Activated naive CD4-positive, alpha-beta T cell treated with anti-CD3 and anti-CD28 coated beads, Interleukin-2, amount 50 U/mL, for 72 hours (primary cell): ENCODE data around the gene MICAL3. TPM values are rescaled to one million over a fixed set of nuclear protein-coding genes. Genes with fewer than 3 reads are reported as not detected.

ENCODE experiments used
- ATAC-seq, 2 donors: fragments of 150-1000 bp; cut with Tn5 transposase; 2 replicates each; pipeline ENCODE4 v1.10.0; 2021; ENCODE audit warnings: mild to moderate bottlenecking in 2 of 2, moderate library complexity in 2 of 2
- DNase-seq, 2 donors: peaks; one replicate each; pipeline ENCODE4 v3.0.0; 2021 to 2022; ENCODE audit warnings: low spot score in 2 of 2
- H3K27ac Mint-ChIP-seq, 2 donors: one replicate each; pipeline ENCODE4 v1.8.0; 2022; ENCODE audit warnings: mild to moderate bottlenecking in 2 of 2, mixed read lengths in 2 of 2
- H3K36me3 Mint-ChIP-seq, 2 donors: one replicate each; pipeline ENCODE4 v1.8.0; 2022; ENCODE audit warnings: mixed read lengths in 2 of 2
- H3K9me3 Mint-ChIP-seq, 2 donors: one replicate each; pipeline ENCODE4 v1.8.0; 2022; ENCODE audit warnings: mixed read lengths in 2 of 2
- total RNA-seq, 2 donors: library from RNA; stranded (reverse); gene quantifications; one replicate each; pipeline ENCODE4 v1.2.3, GENCODE V29; 2022

The MICAL3 gene
- total RNA-seq, 2 donors from 2014 or later: 19.5 to 30.2 TPM

DNA sequence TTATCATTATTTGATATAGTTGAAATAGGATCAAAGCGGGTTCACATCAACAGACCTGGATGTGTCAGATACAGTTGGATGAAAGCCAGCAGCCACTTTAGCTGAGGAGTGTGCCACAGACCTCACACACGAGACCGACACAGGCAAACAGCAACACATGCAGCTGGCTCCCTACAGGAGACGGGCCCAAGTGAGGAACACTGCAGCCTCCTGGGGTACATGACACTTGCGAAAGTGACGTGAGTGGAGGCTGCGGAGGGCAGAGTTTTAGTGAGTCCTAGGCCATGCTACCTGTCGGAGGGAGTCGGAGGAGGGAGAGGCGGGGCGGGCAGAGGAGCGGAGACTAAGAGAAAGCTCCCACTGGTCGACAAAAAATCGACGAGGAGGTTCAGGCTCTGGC is 149.2 kb downstream of the MICAL3 start:
- DNase-seq: no peak
- no peaks in the 10 kb centered on the region for H3K36me3 Mint-ChIP-seq
- H3K27ac Mint-ChIP-seq: no peak overlapping the region
- no peak for ATAC-seq
- no peaks in the 10 kb centered on the region for H3K9me3 Mint-ChIP-seq

DNA sequence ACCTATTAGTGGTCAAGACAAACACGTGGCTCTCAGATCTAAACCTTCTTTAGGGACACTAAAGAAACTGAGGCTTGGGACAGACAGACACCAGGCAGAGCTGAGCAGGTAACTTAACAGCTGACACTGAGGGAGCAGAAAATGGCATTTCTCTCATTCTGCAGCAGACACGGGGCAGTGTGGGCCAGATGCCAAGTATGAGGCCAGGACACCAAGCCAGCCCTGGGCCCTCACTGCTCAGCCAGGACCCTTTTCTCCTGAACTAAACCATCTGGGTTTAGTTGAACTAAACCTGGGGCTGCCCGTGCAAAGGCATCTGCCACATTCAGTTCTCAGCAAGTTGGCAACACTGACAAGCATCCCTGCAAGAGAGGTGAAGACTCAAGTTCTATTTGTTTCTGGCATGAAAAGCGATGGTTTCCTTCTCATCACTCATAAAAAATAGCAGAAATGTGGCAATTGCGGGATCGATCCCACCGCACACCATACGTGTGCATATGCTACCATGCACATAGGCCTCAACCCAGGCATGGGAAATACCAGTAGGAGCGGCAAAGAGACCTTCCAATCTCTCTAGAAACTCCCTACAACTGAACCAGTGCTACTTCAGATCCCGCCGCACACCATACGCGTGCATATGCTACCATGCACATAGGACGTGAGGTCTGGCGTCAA is 150.0 kb downstream of the MICAL3 start:
- ATAC-seq (no peak), DNase-seq (no peak)
- no peak overlapping the region for H3K27ac Mint-ChIP-seq
- no peaks in the 10 kb centered on the region for H3K9me3 Mint-ChIP-seq
- H3K36me3 Mint-ChIP-seq: no peaks in the 10 kb centered on the region

- Mint-ChIP-seq H3K36me3 (no peaks in the 10 kb centered on the region), H3K9me3 (no peaks in the 10 kb centered on the region), H3K27ac (peak overlapping the region in 1 of 2 donors; percentile 50)
- DNase-seq: no peak
- no peak for ATAC-seq
Observed at GRCh38 chr22:17873804-17874203, 150.6 kb downstream of the MICAL3 start.

DNA sequence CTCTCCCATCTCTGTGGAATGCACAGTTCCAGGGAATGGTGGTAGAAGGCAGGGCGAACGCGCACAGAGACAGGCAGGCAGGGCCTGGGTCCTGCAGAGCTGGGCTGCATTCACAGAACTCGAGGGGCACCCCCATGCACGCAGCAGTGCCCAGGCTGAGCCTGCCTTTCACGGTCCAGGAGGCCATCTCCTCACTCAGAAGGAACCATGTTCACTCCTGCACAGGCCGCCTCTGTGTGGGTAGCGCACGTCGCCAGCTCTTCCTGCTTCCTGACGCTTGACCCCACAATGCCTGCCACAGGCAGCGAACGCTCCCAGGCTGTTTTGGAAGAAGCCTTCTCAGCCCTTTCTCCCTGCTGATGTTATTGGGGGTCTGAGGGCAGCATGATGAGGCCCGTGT is 151.2 kb downstream of the MICAL3 start:
- no peak for ATAC-seq
- Mint-ChIP-seq H3K27ac (no peak overlapping the region), H3K9me3 (no peaks in the 10 kb centered on the region), H3K36me3 (no peaks in the 10 kb centered on the region)
- no peak for DNase-seq

GRCh38 chr22:17872471-17872870 is 151.9 kb downstream of the MICAL3 start:
- H3K27ac Mint-ChIP-seq: no peak overlapping the region
- H3K9me3 Mint-ChIP-seq: no peaks in the 10 kb centered on the region
- ATAC-seq: peak in 1 of 2 donors; percentile 30
- no peaks in the 10 kb centered on the region for H3K36me3 Mint-ChIP-seq
- no peak for DNase-seq

- Mint-ChIP-seq H3K27ac (no peak overlapping the region), H3K36me3 (no peaks in the 10 kb centered on the region), H3K9me3 (no peaks in the 10 kb centered on the region)
- ATAC-seq (no peak), DNase-seq (no peak)
Observed at GRCh38 chr22:17871726-17872458, 152.5 kb downstream of the MICAL3 start.

DNA sequence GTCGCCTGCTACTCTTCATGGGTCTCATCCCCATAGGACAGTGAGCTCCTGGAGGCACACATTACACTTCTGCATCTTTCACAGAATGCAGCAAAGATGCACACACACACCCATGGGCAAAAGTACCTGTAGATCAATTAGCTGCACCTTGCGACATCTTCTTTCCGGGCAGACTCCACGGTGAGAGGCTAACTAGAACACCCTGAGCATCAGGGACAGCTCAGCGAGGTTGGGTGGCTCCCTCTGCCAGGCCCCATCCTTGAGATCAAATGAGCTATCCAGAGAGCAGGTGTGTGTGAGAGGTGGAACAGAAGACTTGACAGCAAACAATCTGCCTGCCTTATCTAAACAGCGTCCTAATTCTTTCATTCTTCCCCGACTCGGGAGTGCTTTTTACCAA is 154.0 kb downstream of the MICAL3 start:
- ATAC-seq (no peak), DNase-seq (no peak)
- Mint-ChIP-seq H3K27ac (peak overlapping the region in 1 of 2 donors; percentile 57), H3K36me3 (no peaks in the 10 kb centered on the region), H3K9me3 (no peaks in the 10 kb centered on the region)

- Mint-ChIP-seq H3K9me3 (no peaks in the 10 kb centered on the region), H3K36me3 (no peaks in the 10 kb centered on the region), H3K27ac (no peak overlapping the region)
- no peak for ATAC-seq
- no peak for DNase-seq
Observed at GRCh38 chr22:17869285-17870096, 154.9 kb downstream of the MICAL3 start.

- no peak overlapping the region for H3K27ac Mint-ChIP-seq
- ATAC-seq: no peak
- no peaks in the 10 kb centered on the region for H3K36me3 Mint-ChIP-seq
- DNase-seq: no peak
- H3K9me3 Mint-ChIP-seq: no peaks in the 10 kb centered on the region
Observed at GRCh38 chr22:17868771-17869170, 155.6 kb downstream of the MICAL3 start.

GRCh38 chr22:17867160-17867785 is 157.1 kb downstream of the MICAL3 start:
- no peaks in the 10 kb centered on the region for H3K36me3 Mint-ChIP-seq
- no peak overlapping the region for H3K27ac Mint-ChIP-seq
- ATAC-seq (no peak), DNase-seq (no peak)
- H3K9me3 Mint-ChIP-seq: no peaks in the 10 kb centered on the region

GRCh38 chr22:17866621-17867020 is 157.7 kb downstream of the MICAL3 start:
- DNase-seq (no peak), ATAC-seq (no peak)
- H3K9me3 Mint-ChIP-seq: no peaks in the 10 kb centered on the region
- no peak overlapping the region for H3K27ac Mint-ChIP-seq
- H3K36me3 Mint-ChIP-seq: no peaks in the 10 kb centered on the region

GRCh38 chr22:17866127-17866526 is 158.2 kb downstream of the MICAL3 start:
- ATAC-seq: no peak
- Mint-ChIP-seq H3K27ac (peak overlapping the region in 1 of 2 donors; percentile 12), H3K9me3 (no peaks in the 10 kb centered on the region), H3K36me3 (no peaks in the 10 kb centered on the region)
- no peak for DNase-seq

- no peaks in the 10 kb centered on the region for H3K9me3 Mint-ChIP-seq
- H3K27ac Mint-ChIP-seq: no peak overlapping the region
- ATAC-seq (no peak), DNase-seq (no peak)
- no peaks in the 10 kb centered on the region for H3K36me3 Mint-ChIP-seq
Observed at GRCh38 chr22:17865183-17866055, 158.9 kb downstream of the MICAL3 start.

DNA sequence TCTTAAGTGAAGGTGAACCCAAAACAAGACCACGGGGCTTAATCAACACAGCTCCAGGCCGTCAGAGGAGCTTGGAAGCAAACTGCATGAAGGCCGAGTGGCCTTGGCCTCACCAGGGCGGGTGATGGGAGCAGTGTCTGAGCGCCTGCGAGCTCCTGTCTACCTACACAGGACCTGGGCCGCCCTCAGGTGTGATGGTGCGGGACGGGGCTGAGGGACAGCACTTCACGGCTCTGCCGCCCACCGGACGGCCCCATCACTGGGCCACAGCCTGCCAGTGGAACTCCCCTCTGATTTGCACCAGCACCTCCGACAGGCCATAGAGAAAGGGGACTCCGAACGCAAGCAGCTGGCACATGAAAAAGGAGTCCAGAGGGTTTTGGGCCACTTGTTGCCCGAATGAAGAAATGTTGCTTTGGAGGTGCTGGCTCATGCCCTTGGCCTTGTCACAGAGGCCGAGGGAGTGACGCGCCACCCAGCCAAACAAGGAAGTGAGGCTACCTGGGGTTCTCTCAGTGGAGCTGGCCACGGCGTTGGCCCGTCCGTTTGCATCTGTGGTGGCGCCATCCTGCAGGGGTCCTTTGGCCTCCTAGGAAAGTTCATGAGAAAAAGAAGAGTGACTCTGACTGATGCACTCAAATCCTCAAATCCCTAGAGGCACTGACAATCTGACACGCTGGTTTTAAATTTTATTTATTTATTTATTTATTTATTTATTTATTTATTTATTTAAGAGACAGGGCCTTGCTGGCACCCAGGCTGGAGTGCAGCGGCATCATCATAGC is 159.8 kb downstream of the MICAL3 start:
- ATAC-seq: no peak
- H3K27ac Mint-ChIP-seq: no peak overlapping the region
- H3K36me3 Mint-ChIP-seq: no peaks in the 10 kb centered on the region

GRCh38 chr22:17862646-17863181 is 161.6 kb downstream of the MICAL3 start:
- no peaks in the 10 kb centered on the region for H3K9me3 Mint-ChIP-seq
- peak in 1 of 2 donors; percentile 45 for ATAC-seq
- H3K27ac Mint-ChIP-seq: no peak overlapping the region
- no peak for DNase-seq
- no peaks in the 10 kb centered on the region for H3K36me3 Mint-ChIP-seq

More for the DNA sequence above, 159.8 kb downstream of the MICAL3 start:
- DNase-seq: no peak
- no peaks in the 10 kb centered on the region for H3K9me3 Mint-ChIP-seq
